Measurements from ENCODE around the gene PDK4. TPM values are rescaled to one million over a fixed set of nuclear protein-coding genes. Genes with fewer than 3 reads are reported as not detected.

Gene PDK4
- total RNA-seq, 1 experiment from 2014 or later = 7.1 TPM

- no peaks in the 10 kb centered on the region for H3K27me3 Mint-ChIP-seq (ENCODE audit: unreplicated experiment)
- H3K27ac Mint-ChIP-seq (ENCODE audit: unreplicated experiment) = no peak overlapping the region
- no TSS peak for BruUV-seq (replicated peaks)
- no peak for DNase-seq
- TF ChIP-seq CTCF (IDR thresholded peaks at IDR 0.05; ENCODE audit: unreplicated experiment) = no peak
- no peaks in the 10 kb centered on the region for H3K36me3 Mint-ChIP-seq (ENCODE audit: insufficient read depth, unreplicated experiment)
- H3K4me3 Mint-ChIP-seq (ENCODE audit: low read depth, unreplicated experiment) = no peak overlapping the region
- peaks cover 5% of the 10 kb centered on the region for H3K9me3 Mint-ChIP-seq (ENCODE audit: low read depth, unreplicated experiment)
- H3K4me1 Mint-ChIP-seq (ENCODE audit: low read depth, unreplicated experiment) = no peaks in the 10 kb centered on the region
- intact Hi-C loops (cut with micrococcal nuclease; ENCODE audit: unreplicated experiment) = no loop called here
- CTCF ChIA-PET = no interaction called here
Observed at GRCh38 chr7:95619921-95620320, 23.6 kb upstream of the PDK4 start.

GRCh38 chr7:95619517-95619916 is 23.2 kb upstream of the PDK4 start:
- CTCF ChIA-PET = no interaction called here
- no peak for DNase-seq
- no peak overlapping the region for H3K4me3 Mint-ChIP-seq (ENCODE audit: low read depth, unreplicated experiment)
- no peaks in the 10 kb centered on the region for H3K27me3 Mint-ChIP-seq (ENCODE audit: unreplicated experiment)
- BruUV-seq (replicated peaks) = no TSS peak
- no peak overlapping the region for H3K27ac Mint-ChIP-seq (ENCODE audit: unreplicated experiment)
- TF ChIP-seq CTCF (IDR thresholded peaks at IDR 0.05; ENCODE audit: unreplicated experiment) = no peak
- H3K4me1 Mint-ChIP-seq (ENCODE audit: low read depth, unreplicated experiment) = no peaks in the 10 kb centered on the region
- no peaks in the 10 kb centered on the region for H3K36me3 Mint-ChIP-seq (ENCODE audit: insufficient read depth, unreplicated experiment)
- intact Hi-C loops (cut with micrococcal nuclease; ENCODE audit: unreplicated experiment) = no loop called here
- H3K9me3 Mint-ChIP-seq (ENCODE audit: low read depth, unreplicated experiment) = peaks cover 5% of the 10 kb centered on the region

- Mint-ChIP-seq H3K9me3 (ENCODE audit: low read depth, unreplicated experiment) (peaks cover 10% of the 10 kb centered on the region), H3K27ac (ENCODE audit: unreplicated experiment) (no peak overlapping the region), H3K4me3 (ENCODE audit: low read depth, unreplicated experiment) (no peak overlapping the region), H3K27me3 (ENCODE audit: unreplicated experiment) (no peaks in the 10 kb centered on the region), H3K4me1 (ENCODE audit: low read depth, unreplicated experiment) (peaks cover 29% of the 10 kb centered on the region), H3K36me3 (ENCODE audit: insufficient read depth, unreplicated experiment) (no peaks in the 10 kb centered on the region)
- no TSS peak for BruUV-seq (replicated peaks)
- DNase-seq = no peak
- intact Hi-C loops (cut with micrococcal nuclease; ENCODE audit: unreplicated experiment) = no loop called here
- CTCF ChIA-PET = no interaction called here
- TF ChIP-seq CTCF (IDR thresholded peaks at IDR 0.05; ENCODE audit: unreplicated experiment) = no peak
Observed at GRCh38 chr7:95614442-95614940, 18.2 kb upstream of the PDK4 start.

GRCh38 chr7:95611224-95611623 is 14.9 kb upstream of the PDK4 start:
- H3K27ac Mint-ChIP-seq (ENCODE audit: unreplicated experiment) = peak overlapping the region; percentile 33
- no peak for TF ChIP-seq CTCF (IDR thresholded peaks at IDR 0.05; ENCODE audit: unreplicated experiment)
- CTCF ChIA-PET = no interaction called here
- H3K4me3 Mint-ChIP-seq (ENCODE audit: low read depth, unreplicated experiment) = no peak overlapping the region
- H3K36me3 Mint-ChIP-seq (ENCODE audit: insufficient read depth, unreplicated experiment) = no peaks in the 10 kb centered on the region
- H3K9me3 Mint-ChIP-seq (ENCODE audit: low read depth, unreplicated experiment) = peaks cover 10% of the 10 kb centered on the region
- intact Hi-C loops (cut with micrococcal nuclease; ENCODE audit: unreplicated experiment) = no loop called here
- peaks cover 37% of the 10 kb centered on the region for H3K4me1 Mint-ChIP-seq (ENCODE audit: low read depth, unreplicated experiment)
- no TSS peak for BruUV-seq (replicated peaks)
- H3K27me3 Mint-ChIP-seq (ENCODE audit: unreplicated experiment) = no peaks in the 10 kb centered on the region
- no peak for DNase-seq

All from Calu3 (cell line).